Ascending aorta (tissue), 2 donors: ENCODE measurements around the gene SMIM44. TPM values are rescaled to one million over a fixed set of nuclear protein-coding genes. Genes with fewer than 3 reads are reported as not detected.
"Not testable (repeated sequence)": the region's sequence is repeated elsewhere in the genome, so short reads cannot be mapped to it uniquely, and the experiment has no call there.

Experiments used
- DNase-seq, 2 donors: peaks; one replicate each; pipeline ENCODE4 v3.0.0-alpha.2; 2019; ENCODE audit warnings: low spot score in 2 of 2
- H3K27ac ChIP-seq, 2 donors: fragments of 200-600 bp; sonication (generic); one replicate each; pipeline ENCODE4 v1.5.1; 2016 to 2017; ENCODE audit warnings: mild to moderate bottlenecking in 1 of 2
- H3K27me3 ChIP-seq: fragments of 200-600 bp; sonication (generic); one replicate; pipeline ENCODE4 v1.5.1; 2017
- H3K36me3 ChIP-seq, 2 donors: fragments of 200-600 bp; sonication (generic); one replicate each; pipeline ENCODE4 v1.5.1; 2016
- H3K4me1 ChIP-seq, 2 donors: fragments of 200-600 bp; sonication (generic); one replicate each; pipeline ENCODE4 v1.5.1; 2016 to 2017; ENCODE audit warnings: mild to moderate bottlenecking in 1 of 2
- H3K4me3 ChIP-seq, 2 donors: fragments of 200-600 bp; sonication (generic); one replicate each; pipeline ENCODE4 v1.5.1; 2016 to 2017; ENCODE audit warnings: mild to moderate bottlenecking in 1 of 2
- H3K9me3 ChIP-seq, 2 donors: fragments of 200-600 bp; sonication (generic); one replicate each; pipeline ENCODE4 v1.5.1; 2016
- intact Hi-C: fragments of 100-400 bp; cut with DNase I; formaldehyde crosslinking; loops from one replicate; pipeline ENCODE4 v1.15.1; 2023
- total RNA-seq: library from RNA; depleted of rRNA; stranded (reverse); fragments of >200 nt; gene quantifications from one replicate; pipeline ENCODE4 v1.1.0, GENCODE V29; 2016
- TF ChIP-seq, protein P1 (sequence below), 3 experiments: fragments of 200-600 bp in 2 of 3; fragments of 450-650 bp in 1 of 3; sonication (generic) in 2 of 3; IDR thresholded peaks; one replicate each; pipeline ENCODE4 v1.5.1; 2016 to 2019; ENCODE audit warnings: antibody characterized with exemption in 3 of 3, mild to moderate bottlenecking in 1 of 3, moderate library complexity in 1 of 3

The SMIM44 gene
- total RNA-seq, 1 donor from 2014 or later = not detected

DNA sequence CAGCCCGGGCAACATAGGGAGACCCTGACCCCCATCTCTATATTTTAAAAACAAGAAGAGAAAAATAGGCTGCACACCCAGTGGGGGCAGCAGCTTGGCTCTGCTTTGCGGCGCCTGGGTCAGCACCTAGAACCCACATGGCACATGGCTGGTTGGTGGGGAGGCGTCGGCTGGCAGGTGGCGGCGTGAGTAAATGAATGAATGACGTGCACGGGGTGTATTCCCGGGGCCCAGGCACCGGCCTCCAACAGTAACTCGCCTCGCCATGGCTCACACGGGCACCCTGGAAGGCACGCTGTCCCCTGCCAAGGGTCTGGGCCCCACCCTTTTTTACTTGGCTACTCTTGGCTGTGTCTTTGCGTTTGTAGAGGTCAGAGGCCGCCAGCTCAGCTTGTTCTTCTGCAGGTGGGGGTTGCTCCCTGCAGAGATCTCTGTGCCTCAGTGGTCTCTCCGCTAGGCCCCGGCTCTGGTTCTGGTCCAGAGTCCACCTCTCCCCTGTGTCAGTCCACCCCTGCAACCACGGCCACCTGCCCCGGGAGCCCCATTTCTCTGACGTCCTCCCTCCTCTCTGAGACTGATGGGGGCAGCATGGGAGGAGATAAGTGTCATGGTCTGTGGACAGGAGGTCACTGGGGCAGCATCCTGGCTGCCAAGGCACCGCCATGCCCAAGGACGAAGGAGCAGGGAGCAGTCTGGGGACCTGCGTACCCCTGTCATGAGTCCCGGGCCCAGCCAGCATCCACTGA is 28.4 kb upstream of the SMIM44 start:
- intact Hi-C loops = no loop called here
- H3K36me3 ChIP-seq = peaks cover 0 to 12% of the 10 kb centered on the region in 2 donors
- TF ChIP-seq, protein P1, sequence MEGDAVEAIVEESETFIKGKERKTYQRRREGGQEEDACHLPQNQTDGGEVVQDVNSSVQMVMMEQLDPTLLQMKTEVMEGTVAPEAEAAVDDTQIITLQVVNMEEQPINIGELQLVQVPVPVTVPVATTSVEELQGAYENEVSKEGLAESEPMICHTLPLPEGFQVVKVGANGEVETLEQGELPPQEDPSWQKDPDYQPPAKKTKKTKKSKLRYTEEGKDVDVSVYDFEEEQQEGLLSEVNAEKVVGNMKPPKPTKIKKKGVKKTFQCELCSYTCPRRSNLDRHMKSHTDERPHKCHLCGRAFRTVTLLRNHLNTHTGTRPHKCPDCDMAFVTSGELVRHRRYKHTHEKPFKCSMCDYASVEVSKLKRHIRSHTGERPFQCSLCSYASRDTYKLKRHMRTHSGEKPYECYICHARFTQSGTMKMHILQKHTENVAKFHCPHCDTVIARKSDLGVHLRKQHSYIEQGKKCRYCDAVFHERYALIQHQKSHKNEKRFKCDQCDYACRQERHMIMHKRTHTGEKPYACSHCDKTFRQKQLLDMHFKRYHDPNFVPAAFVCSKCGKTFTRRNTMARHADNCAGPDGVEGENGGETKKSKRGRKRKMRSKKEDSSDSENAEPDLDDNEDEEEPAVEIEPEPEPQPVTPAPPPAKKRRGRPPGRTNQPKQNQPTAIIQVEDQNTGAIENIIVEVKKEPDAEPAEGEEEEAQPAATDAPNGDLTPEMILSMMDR (IDR thresholded peaks at IDR 0.05) = no peak
- H3K4me3 ChIP-seq = no peak overlapping the region
- H3K9me3 ChIP-seq = no peaks in the 10 kb centered on the region
- peaks cover 5% of the 10 kb centered on the region in 2 donors for H3K4me1 ChIP-seq
- no peak for DNase-seq
- H3K27ac ChIP-seq = no peak overlapping the region
- no peaks in the 10 kb centered on the region for H3K27me3 ChIP-seq

DNA sequence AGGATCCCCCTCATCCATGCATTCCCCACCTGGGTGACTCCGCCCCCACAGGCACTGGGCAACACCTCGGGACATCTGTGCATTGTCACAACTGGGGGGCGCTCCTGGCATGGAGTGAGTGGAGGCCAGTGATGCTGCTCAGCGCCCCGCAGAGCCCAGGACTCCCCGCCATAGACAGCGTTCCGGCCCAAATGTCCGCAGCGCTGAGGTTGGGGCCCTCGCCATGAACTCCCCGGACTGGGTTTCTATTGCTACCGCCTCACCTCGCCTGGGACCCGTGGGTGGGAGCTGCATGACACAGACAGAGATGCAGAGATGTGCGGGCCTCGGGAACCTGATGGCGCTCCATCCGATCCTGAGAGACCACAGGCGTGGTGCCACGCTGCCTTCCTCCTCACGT is 27.5 kb upstream of the SMIM44 start:
- no peaks in the 10 kb centered on the region for H3K27me3 ChIP-seq
- H3K4me1 ChIP-seq = peaks cover 5% of the 10 kb centered on the region in 2 donors
- DNase-seq = no peak
- TF ChIP-seq, protein P1 (IDR thresholded peaks at IDR 0.05) = no peak
- H3K36me3 ChIP-seq = peaks cover 0 to 12% of the 10 kb centered on the region in 2 donors
- H3K9me3 ChIP-seq = no peaks in the 10 kb centered on the region
- no peak overlapping the region for H3K4me3 ChIP-seq
- H3K27ac ChIP-seq = no peak overlapping the region
- intact Hi-C loops = no loop called here

DNA sequence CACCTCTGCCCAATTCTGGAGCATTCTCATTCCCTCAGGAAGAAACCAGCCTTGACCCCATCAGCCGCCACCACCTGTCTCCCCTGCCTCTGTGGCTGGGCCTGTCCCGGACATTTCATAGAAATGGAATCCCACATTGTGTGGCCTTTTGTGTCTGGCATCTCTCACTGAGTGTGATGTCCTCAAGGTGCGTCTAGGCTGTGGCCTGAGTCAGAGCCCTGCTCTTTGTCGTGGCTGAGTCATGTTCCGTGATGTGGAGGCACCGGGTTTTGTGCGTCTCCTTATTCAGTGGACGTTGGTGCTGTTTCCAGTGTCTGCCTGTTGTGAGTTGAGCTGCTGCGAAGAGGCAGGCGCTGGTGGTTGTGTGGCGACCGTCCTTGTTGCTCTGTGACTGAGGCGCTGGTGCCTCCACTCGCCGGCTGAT is 26.3 kb upstream of the SMIM44 start:
- Histone ChIP-seq H3K4me3 (no peak overlapping the region), H3K36me3 (peaks cover 0 to 12% of the 10 kb centered on the region in 2 donors), H3K27ac (no peak overlapping the region), H3K4me1 (peaks cover 5 to 10% of the 10 kb centered on the region in 2 donors), H3K27me3 (no peaks in the 10 kb centered on the region), H3K9me3 (no peaks in the 10 kb centered on the region)
- intact Hi-C loops = loop anchor here (5.0 to 10.0 kb wide), 4 partner anchors 48 to 735 kb away; partner anchors contain the start of genes HMG20B, MFSD12, TBXA2R and YJU2
- TF ChIP-seq, protein P1 (IDR thresholded peaks at IDR 0.05) = no peak
- DNase-seq = no peak

DNA sequence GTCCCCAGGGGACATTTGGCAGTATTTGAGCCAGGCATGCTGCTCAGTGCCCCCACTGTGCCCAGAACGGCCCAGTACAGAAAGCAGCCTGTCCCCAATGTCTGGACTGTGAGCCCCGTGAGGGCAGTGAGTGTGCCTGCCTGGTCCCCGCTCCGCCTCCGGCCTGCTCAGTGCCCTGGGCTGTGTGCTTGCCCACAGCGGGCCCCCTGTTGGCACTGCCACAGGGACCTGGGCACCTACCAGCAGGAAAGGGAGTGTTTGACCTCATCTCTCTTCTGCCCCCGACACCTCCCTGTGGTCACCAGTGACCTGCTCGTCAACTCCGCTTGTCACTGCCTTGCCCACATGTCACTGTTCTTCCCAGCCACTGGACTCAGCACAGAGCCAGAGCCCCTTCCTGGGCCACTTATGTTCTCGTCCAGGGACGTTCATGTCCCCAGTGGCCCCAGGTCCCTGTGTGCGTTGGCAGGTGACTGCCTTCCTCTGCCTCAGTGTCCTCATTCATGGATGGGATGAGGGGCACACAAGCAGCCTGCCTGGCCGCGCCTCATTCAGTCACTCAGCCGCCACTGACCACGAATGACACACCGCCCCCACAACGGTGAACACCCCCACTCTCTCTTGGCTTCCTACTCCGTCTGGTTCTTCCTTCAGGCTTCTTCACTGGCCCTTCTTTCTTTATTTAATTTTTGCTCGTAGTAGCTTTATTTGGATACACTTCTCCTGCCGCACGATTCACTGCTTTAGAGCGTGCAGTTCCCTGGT is 25.7 kb upstream of the SMIM44 start:
- TF ChIP-seq, protein P1 (IDR thresholded peaks at IDR 0.05) = no peak
- intact Hi-C loops = loop anchor here (5.0 to 10.0 kb wide), 4 partner anchors 48 to 736 kb away; partner anchors contain the start of genes HMG20B, MFSD12, TBXA2R and YJU2
- Histone ChIP-seq H3K27ac (no peak overlapping the region), H3K9me3 (no peaks in the 10 kb centered on the region), H3K4me3 (no peak overlapping the region), H3K4me1 (peaks cover 5 to 10% of the 10 kb centered on the region in 2 donors), H3K36me3 (peaks cover 0 to 12% of the 10 kb centered on the region in 2 donors), H3K27me3 (no peaks in the 10 kb centered on the region)
- DNase-seq = no peak

DNA sequence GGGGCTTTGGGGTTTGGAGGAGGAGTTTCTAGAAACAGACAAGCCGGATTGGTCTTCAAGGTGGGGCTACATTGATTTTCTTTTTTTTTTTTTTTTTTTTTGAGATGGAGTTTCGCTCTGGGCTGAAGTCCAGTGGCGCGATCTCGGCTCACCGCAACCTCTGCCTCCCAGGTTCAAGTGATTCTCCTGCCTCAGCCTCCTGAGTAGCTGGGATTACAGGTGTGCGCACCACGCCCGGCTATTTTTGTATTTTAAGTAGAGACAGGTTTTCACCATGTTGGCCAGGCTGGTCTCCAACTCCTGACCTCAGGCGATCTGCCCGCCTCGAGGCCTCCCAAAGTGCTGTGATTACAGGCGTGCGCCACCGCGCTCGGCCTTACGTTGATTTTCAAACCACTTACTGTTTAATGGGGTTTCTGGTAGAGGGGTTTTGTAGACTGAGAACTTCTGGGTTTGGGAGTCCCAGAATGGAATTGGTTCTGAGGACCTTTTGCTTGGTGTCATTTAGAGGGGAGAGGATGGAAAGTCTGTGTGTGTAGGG is 24.9 kb upstream of the SMIM44 start:
- H3K4me3 ChIP-seq = peak overlapping the region; percentile 90 to 100
- not testable (repeated sequence) for H3K4me1 ChIP-seq, H3K27ac ChIP-seq

More for the DNA sequence above, 24.9 kb upstream of the SMIM44 start:
- peaks cover 0 to 12% of the 10 kb centered on the region in 2 donors for H3K36me3 ChIP-seq
- not testable (repeated sequence) for H3K27me3 ChIP-seq, DNase-seq, H3K9me3 ChIP-seq
- intact Hi-C loops = loop anchor here (5.0 to 10.0 kb wide), 4 partner anchors 49 to 737 kb away; partner anchors contain the start of genes HMG20B, MFSD12, TBXA2R and YJU2
